SW 1271 (cell line): Measurements from ENCODE around the gene PKNOX1.
"Not testable (repeated sequence)": the region's sequence is repeated elsewhere in the genome, so short reads cannot be mapped to it uniquely, and the experiment has no call there.

Experiments
- DNase-seq, 2 experiments: peaks; one replicate each; lab custom pipeline; 2025; lab: John Stamatoyannopoulos, UW

Gene PKNOX1

DNA sequence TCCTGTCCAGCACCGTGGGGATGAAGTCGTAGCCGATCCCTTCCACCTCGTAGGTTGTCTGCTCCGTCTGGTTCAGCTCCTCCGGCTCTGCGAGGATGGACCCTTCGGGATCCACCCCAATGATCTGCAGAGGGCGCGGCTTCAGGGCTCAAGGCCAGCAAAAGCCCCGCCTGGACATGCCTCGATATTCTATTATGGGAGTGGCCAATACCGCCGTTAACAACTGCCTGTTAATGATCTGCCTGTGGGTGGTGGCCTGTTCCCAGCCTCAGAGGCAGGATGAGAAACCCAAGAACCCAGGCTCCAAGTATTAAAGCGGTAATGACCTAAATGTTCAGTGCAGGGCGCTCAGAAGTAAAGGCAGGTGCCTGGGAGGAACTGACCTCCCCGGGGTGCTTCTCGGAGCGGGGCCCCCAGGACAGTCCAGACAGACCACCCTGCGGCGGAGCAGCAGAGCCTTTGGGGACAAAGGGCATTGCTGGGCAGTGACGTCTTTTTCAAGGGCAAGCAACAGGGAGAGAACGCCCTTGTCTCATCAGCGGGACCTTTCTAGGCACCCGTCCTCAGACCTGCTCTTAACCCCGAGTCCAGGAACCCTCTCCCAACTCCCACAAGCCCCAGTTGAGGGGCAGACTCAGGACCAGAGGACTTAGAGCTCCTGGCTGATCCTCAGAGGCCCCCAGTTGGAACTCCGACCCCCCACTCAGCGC, 88.7 kb downstream of the PKNOX1 start:
- not testable (repeated sequence) for DNase-seq

DNA sequence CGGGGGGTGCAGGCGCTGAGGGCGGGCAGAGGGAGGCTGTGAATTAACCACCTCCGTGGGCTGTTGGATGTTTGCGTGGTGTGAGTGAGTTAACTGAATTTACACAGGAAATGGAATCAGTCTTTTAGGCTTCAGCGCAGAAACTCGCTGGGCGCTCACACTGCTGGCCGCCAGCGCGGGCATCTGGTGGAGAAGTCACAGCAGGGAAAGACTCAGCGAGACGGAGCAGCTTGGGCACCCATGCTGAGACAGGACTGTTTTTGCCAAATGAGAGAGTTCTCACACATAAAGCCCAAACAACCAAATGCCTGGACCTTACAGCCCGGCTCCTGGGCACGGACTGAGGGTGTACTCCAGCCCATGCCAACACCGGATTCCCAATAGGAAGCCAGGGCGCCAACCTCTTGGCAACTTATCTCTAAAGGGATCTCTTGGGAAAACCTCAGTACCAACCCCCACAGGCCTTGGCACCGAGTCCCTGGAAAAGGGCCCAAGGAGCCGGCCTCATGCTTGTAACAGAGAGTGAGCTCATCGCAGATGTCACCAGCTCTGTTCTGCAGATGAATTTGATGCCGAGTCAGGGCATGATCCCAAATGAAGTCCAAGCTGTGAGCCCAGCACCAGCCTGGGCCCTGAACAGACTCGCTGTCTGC, 90.0 kb downstream of the PKNOX1 start:
- not testable (repeated sequence) for DNase-seq

DNA sequence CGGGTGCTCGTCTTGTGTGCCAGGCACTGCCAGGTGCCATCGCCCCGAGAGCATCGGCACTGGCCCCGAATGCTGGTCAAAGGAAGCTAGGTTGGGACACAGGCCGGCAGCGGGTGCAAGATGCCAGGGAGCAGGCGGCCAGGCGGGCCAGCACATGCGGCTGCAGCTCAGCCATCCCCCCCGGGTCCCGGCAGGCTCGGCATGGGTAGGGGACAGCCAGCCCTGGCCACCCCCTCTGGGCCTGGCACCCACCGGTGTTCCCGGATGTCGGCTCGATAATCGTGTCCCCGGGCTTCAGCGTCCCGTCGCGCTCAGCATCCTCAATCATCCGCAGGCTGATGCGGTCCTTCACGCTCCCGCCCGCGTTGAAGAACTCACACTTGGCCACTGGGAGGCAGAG, 91.6 kb downstream of the PKNOX1 start:
- not testable (repeated sequence) for DNase-seq

DNA sequence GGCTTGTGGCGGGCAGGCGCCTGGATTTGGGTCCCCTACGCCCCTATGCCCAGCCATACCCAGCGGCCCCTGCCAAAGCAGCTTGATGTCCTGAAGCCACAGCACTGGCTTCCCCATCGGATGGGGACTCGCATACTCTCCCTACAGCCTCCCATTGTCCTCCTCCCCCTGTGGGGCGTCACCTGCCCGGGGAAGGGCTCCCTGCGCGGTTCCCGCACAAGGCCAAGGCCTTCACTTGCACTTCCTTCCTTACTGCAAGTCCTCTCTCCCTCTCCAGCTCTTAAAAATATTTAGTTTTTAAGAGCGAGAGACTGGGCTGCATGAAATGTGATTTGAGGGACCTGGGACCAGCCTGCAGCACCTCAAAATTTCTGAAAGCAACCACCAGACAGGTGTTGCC, 92.3 kb downstream of the PKNOX1 start:
- DNase-seq: not testable (repeated sequence)

DNA sequence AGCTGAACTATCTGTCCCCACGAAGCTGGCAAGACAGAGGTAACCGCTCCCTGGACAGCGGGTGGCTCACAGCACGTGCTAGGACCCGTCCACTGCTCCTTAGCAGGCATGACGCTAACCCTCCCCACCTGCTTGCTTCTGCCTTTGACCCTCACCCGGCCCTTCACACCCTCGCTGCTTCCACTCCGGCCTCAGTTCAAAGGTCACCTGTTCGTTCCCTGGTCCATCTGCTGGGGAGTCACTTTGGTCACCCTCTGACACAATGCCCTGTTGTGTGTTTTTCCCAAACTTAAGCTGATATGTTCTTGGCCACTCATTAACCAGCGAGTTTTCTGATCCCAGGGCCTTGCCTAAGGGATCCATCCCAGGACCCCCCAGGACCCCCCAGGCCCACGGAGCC, 93.7 kb downstream of the PKNOX1 start:
- not testable (repeated sequence) for DNase-seq

DNA sequence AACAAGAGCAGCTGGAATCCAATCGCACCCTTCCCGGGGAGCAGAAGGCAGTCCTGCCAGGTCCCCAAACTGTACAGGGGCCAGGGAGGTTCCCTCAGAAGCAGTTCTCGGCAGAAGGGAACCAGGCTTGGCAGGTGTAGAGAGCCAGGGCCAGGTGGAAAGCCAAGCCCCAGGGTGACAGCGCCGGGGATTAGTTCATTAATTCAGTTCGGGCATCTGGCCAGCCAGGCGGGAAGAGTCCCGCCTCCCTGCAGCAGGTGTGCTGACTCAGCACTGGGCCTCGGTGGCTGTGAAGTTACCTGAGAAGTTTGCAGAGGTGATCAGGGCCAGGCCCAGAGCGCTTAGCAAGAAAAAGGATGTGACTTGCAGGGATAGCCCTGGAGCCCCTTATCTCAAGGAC, 95.3 kb downstream of the PKNOX1 start:
- not testable (repeated sequence) for DNase-seq

DNA sequence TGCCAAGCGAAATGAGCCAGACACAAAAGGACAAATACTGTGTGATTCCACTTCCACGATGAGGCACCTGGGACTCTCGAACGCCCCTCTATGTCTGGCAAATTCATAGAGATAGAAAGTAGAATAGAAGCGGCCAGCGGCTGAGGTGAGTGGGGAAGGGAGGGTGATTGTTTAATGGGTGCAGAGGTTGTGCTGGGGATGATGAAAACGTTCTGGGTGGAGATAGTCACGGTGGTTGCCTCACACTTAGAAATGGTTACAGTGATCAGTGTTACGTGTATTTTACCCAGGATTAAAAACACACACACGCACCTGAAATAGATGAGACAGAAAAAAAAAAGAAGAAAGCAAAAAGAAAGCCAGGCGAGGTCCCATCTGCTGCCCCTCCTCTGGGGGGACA, 98.4 kb downstream of the PKNOX1 start:
- DNase-seq: not testable (repeated sequence)

DNA sequence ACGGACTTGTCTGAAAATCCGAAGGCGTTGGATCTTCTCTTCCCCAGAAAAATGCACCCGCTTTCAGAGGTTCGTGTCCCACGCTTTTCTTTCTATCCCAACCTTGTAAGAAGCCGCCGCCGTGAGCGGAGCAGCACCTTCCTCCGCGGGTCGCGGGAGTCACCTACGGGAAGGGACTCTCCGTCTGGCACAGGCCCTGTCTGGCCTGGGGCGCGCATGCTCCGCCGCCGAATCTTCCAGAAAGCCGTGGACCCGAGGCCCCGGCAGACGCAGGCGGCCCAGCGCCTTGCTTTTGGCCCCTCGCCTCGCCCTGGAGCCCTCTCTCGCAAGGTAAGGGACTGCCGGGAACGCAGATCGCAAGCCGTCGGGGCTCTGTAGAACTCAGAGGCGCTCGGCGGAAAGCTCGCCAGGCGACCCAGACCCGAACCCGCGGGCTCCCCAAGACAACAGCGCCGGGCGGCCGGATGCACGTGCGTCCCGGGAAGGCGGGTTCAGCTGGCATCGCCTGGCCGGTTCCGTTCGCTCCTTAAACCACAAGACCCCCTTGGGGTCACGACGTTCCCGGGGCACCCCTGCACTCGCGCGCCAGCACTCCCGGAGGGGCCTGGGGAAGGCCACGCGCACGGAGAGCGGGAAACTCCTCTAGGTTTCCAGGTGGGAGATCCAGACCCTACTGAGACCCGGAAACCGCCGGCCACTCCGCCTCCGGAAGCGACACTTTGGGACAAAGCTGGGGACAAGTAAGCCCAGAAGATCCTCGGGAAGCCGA, 100.2 kb downstream of the PKNOX1 start:
- DNase-seq: not testable (repeated sequence)

DNA sequence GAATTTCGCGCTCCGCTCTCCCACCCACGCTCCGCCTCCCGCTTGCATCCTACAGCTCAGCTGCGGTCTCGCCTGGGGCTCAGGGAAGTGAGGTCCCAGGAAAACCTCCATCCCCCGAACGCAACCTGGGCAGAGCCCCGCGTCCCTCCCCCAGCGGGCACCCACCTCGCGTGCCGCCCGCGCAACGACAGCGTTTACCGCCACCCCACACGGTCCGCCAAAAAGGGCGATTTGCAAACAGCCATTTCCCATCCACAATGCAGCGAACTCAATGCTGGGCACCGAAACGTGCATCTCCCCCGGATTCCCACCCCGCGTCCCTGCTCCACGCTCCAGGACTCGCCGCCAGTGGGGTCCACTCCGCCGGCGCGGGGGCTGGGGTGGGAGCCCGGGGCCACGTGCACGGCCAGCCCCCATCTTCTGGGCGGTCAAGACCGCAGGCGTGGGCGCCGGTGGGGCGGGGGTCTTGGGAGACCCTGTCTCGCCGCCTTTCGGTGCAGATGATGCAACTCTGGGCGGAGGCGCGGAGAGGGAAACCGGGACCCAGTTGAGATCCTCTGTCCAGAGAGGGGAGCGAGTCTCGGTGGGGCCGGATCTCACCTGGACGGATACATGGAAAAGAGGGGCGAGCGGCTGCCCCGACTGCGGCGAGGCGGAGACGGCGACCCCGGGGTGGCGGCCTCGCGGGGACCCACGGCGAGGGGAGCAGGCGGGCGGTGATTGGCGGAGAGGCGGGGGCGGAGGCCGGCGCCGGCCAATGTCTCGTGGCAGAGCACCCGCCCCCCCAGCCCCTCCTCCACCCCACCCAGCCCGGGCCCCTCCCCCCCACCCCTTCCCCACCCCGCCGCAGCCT, 101.0 kb downstream of the PKNOX1 start, which contains the start of gene CBS:
Gene CBS, minus strand, starts transcription at position 666 of the 853 bp plus-strand sequence. CDS start 3,642 bp downstream, outside the sequence.
- not testable (repeated sequence) for DNase-seq

DNA sequence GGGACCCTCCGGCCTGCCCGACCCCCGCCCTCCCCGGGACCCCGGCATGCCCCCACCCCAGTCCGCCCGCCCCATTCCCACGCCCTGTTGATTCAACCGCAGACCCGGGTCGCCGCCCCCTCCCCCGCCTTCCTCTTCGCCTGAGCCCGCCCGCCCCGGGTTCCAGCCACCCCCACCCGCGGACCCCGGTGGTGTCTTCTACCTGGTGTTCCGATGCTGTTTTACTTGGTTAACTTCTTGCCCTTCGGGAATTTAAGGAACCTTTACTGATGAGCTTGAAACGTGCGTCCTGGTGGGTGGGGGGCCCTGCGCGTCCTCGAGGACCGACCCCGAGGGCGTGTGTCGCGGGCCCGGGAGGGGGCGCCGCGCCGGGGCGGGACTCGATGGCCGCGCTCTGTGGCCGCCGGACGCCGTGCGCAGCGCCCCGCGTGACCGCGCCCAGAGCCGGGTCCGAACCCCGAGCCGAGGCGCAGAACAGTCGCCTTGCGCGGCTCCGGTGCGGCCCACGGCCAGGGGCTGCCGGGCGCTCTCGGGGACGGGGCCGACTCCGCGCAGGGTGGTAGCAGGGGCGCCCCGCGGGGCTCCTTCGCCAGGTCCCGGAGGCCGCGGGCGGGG, 101.8 kb downstream of the PKNOX1 start:
- not testable (repeated sequence) for DNase-seq

DNA sequence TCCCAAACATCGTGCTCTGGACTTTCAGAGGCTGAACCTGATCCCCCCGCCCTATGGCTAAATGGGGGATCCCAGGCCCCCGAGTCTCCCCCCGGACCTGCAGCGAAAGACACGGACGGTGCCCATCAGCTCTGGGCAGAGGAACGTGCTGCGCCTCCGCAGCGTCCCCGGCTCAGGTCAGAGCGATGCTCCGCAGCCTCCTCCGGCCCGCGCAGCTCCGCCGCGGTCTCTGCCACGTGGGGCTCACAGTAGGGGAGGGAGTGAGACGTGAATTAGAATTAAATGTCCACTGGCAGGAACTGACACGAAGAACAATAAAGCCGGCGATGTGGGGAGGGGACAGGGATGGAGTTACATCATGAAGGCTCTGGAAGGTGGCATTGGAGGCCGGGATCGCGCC, 102.3 kb downstream of the PKNOX1 start:
- DNase-seq: not testable (repeated sequence)

DNA sequence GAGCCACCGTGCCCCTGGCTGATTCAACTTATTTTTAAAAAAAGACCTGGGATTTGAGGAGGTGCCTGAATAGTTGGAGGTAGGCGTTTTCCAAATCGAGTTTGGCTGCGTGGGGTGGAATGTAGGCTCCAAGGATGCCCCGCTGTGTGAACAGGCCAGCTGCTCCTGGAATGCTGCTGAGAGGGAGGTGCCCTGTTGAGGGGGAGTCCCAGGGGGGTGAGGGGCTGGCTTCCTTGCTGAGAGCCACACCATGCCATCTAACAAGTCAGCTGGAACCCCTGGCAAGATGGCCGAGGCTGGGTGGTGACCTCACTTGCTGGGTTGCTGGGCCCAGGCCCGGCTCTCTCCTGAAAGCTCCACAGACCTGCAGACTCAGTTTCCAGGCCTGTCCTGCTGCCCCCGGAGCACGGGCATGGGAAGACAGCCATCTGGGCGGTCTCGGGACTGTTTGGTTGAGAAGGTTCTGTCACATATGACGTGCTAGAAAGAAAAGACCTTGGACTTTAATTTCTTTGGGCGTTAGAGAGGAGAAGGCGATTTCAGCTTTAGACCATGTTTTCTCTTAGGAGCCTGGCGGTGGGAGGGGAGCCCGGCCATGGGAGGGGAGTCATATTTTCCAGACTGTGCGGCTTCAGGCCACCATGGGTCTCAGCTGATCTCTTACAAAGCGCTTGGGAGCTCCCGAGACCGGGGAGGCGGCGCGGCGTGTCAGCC, 108.4 kb downstream of the PKNOX1 start:
- DNase-seq: not testable (repeated sequence)
